GM12891 (cell line): ENCODE data around the gene NEDD4L.
"Not testable (repeated sequence)": the region's sequence is repeated elsewhere in the genome, so short reads cannot be mapped to it uniquely, and the experiment has no call there.

ENCODE experiments used
- DNase-seq: peaks from one replicate; pipeline ENCODE4 v3.0.0; 2011; ENCODE audit warnings: low spot score; ENCODE audit not compliant: insufficient read length
- FAIRE-seq: peaks from 2 replicates; lab custom pipeline; 2011; peaks lifted over from hg19 to GRCh38; lab: Jason Lieb, UNC
- PAX5 ChIP-seq: IDR thresholded peaks from 2 replicates; pipeline ENCODE4 v1.6.1; 2011; ENCODE audit warnings: low read length, moderate library complexity, mild to moderate bottlenecking; ENCODE audit not compliant: insufficient read depth, severe bottlenecking
- POLR2A ChIP-seq: IDR thresholded peaks from 2 replicates; pipeline ENCODE4 v1.6.1; 2011; ENCODE audit warnings: low read depth, low read length, control low read depth
- POLR2AphosphoS5 ChIP-seq: IDR thresholded peaks from 2 replicates; pipeline ENCODE4 v1.6.1; 2011; ENCODE audit warnings: low read depth, low read length, control low read depth
- POU2F2 ChIP-seq: IDR thresholded peaks from 2 replicates; pipeline ENCODE4 v1.6.1; 2011; ENCODE audit warnings: low read depth, mild to moderate bottlenecking, control low read depth, low read length, moderate library complexity
- SPI1 ChIP-seq: IDR thresholded peaks from 2 replicates; pipeline ENCODE4 v1.6.1; 2011; ENCODE audit warnings: low read depth, low read length, control low read depth
- TAF1 ChIP-seq: IDR thresholded peaks from 2 replicates; pipeline ENCODE4 v1.6.1; 2011; ENCODE audit warnings: low read depth, low read length, control low read depth

The NEDD4L gene

GRCh38 chr18:58049000-58049688 is 5.1 kb downstream of the NEDD4L start:
- no peak for FAIRE-seq
- TF ChIP-seq SPI1 (peak; percentile 20; the same call in 1 of the 2 replicates), TAF1 (no peak)
- no peak for DNase-seq

- not testable (repeated sequence) for DNase-seq, FAIRE-seq
Measured at GRCh38 chr18:58050963-58051362, 6.9 kb downstream of the NEDD4L start.

GRCh38 chr18:58051765-58052460 is 7.9 kb downstream of the NEDD4L start:
- FAIRE-seq = peak; percentile 76
- no peak for DNase-seq
- TF ChIP-seq POLR2A (no peak), POU2F2 (no peak), PAX5 (no peak), TAF1 (no peak), SPI1 (no peak), POLR2AphosphoS5 (no peak)

GRCh38 chr18:58052960-58053359 is 8.9 kb downstream of the NEDD4L start:
- FAIRE-seq = no peak
- no peak for DNase-seq
- TF ChIP-seq SPI1 (no peak), POLR2AphosphoS5 (no peak), TAF1 (no peak), POLR2A (no peak), PAX5 (no peak), POU2F2 (no peak)

GRCh38 chr18:58054041-58054781 is 10.2 kb downstream of the NEDD4L start:
- DNase-seq (no peak), FAIRE-seq (no peak)
- no peak for TF ChIP-seq TAF1
- no peak for TF ChIP-seq POLR2A
- TF ChIP-seq SPI1 = no peak
- TF ChIP-seq PAX5 = no peak
- TF ChIP-seq POLR2AphosphoS5 = no peak
- no peak for TF ChIP-seq POU2F2

DNA sequence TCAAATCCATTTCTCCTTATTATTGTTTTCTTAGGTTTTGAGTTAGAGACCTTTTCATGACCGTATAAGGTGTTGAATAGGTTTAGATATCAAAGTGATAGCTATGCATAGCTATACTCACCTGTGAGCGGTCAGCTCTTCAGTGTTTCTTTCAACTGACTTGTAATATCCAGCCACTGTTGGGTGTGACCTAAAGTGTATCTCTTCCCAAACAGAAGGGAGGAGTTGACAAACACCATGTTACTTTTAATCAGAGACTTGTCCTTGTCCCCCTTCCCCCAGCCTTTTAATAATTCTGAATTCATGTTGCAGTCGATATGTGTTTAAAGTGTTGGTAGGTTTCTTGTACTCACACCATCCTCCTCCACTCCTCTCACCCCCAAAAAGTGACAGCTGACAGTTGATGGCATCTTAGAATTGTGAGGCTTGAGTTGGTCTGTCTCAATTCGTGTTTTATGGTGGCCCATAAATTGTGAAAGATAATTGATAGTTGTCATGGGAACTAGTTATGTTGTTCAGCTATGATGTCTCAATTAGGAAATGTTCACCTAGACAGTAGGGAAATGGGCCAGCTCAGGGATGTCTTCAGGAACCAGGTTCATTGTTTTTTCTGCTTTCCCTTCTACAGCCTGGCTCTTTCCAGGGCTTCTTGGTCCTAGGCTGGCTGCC is 12.0 kb downstream of the NEDD4L start:
- no peak for TF ChIP-seq POLR2AphosphoS5
- no peak for TF ChIP-seq POU2F2
- TF ChIP-seq PAX5 = no peak
- no peak for TF ChIP-seq SPI1
- no peak for TF ChIP-seq POLR2A
- no peak for TF ChIP-seq TAF1
- FAIRE-seq (peak; percentile 23), DNase-seq (no peak)

- TF ChIP-seq POU2F2 (no peak), TAF1 (no peak), POLR2AphosphoS5 (no peak), SPI1 (no peak), PAX5 (no peak), POLR2A (no peak)
- no peak for DNase-seq
- FAIRE-seq = no peak
Measured at GRCh38 chr18:58056852-58057251, 12.8 kb downstream of the NEDD4L start.

GRCh38 chr18:58057291-58057965 is 13.4 kb downstream of the NEDD4L start:
- FAIRE-seq = no peak

DNA sequence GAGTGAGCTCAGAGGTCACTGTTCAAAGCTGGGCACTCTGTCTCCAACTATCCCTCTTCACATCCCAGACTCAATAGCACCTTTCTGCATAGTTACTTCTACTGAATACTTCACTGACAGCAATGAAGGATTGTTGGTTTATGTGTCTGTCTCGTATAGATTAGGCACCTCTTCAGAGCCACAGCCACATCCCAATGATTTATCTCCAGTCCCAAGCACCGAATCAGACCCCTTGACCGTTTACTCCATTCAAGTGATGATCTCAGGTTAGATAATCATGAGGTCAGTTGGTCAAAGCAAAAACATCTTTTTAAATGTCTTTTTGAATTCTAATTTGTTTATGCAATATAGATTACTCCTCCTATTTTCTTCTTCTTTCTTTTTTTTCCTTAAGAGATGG is 14.7 kb downstream of the NEDD4L start:
- DNase-seq (no peak), FAIRE-seq (no peak)
- TF ChIP-seq SPI1 = no peak
- TF ChIP-seq POU2F2 = no peak
- no peak for TF ChIP-seq TAF1
- no peak for TF ChIP-seq POLR2AphosphoS5
- no peak for TF ChIP-seq POLR2A
- no peak for TF ChIP-seq PAX5

More at GRCh38 chr18:58057291-58057965, 13.4 kb downstream of the NEDD4L start:
- DNase-seq = no peak
- TF ChIP-seq POLR2AphosphoS5 = no peak
- TF ChIP-seq POU2F2 = no peak
